Peyer's patch (tissue), 4 donors: Measurements from ENCODE around the gene ACOT7. TPM values are rescaled to one million over a fixed set of nuclear protein-coding genes. Genes with fewer than 3 reads are reported as not detected.
"Not testable (repeated sequence)": the region's sequence is repeated elsewhere in the genome, so short reads cannot be mapped to it uniquely, and the experiment has no call there.

Experiments
- DNase-seq, 3 donors: peaks; one replicate each; pipeline ENCODE4 v3.0.0-alpha.2; 2017 to 2019
- H3K27ac ChIP-seq, 4 donors: fragments of 200-600 bp; sonication (generic); one replicate each; pipeline ENCODE4 v1.5.1; 2016 to 2019
- H3K27me3 ChIP-seq, 2 donors: fragments of 200-600 bp; sonication (generic); one replicate each; pipeline ENCODE4 v1.5.1; 2019
- H3K36me3 ChIP-seq, 3 donors: fragments of 200-600 bp; sonication (generic); one replicate each; pipeline ENCODE4 v1.5.1; 2016 to 2019
- H3K4me1 ChIP-seq, 4 donors: fragments of 200-600 bp; sonication (generic); one replicate each; pipeline ENCODE4 v1.5.1; 2016 to 2019
- H3K4me3 ChIP-seq, 4 donors: fragments of 200-600 bp; sonication (generic); 1 replicate in 3 of 4; 2 replicates in 1 of 4; pipeline ENCODE4 v1.5.1; 2016 to 2019; ENCODE audit warnings: mild to moderate bottlenecking in 1 of 4
- H3K9me3 ChIP-seq, 4 donors: fragments of 200-600 bp; sonication (generic); one replicate each; pipeline ENCODE4 v1.5.1; 2016 to 2019; ENCODE audit warnings: mild to moderate bottlenecking in 1 of 4
- POLR2A ChIP-seq, 2 donors: fragments of 450-650 bp; IDR thresholded peaks; one replicate each; pipeline ENCODE4 v1.5.1; 2017; ENCODE audit warnings: antibody characterized with exemption in 2 of 2, mild to moderate bottlenecking in 2 of 2, moderate library complexity in 2 of 2
- total RNA-seq, 4 donors: library from RNA; depleted of rRNA; stranded (reverse); fragments of >200 nt; gene quantifications; one replicate each; pipeline ENCODE4 v1.1.0, GENCODE V29; 2016
- TF ChIP-seq, protein P1 (sequence below), 6 experiments: fragments of 450-650 bp in 4 of 6; fragments of 200-600 bp in 2 of 6; sonication (generic) in 1 of 6; IDR thresholded peaks; one replicate each; pipeline ENCODE4 v1.5.1; 2017 to 2019; ENCODE audit warnings: antibody characterized with exemption in 6 of 6, mild to moderate bottlenecking in 3 of 6, moderate library complexity in 1 of 6

The ACOT7 gene
- total RNA-seq, 4 donors from 2014 or later: 38.4 to 93.2 (median 67.1) TPM

GRCh38 chr1:6370006-6370405 lies 23.6 kb downstream of the ACOT7 start:
- Histone ChIP-seq H3K4me1 (no peaks in the 10 kb centered on the region), H3K36me3 (no peaks in the 10 kb centered on the region), H3K27ac (no peak overlapping the region), H3K9me3 (no peaks in the 10 kb centered on the region), H3K4me3 (no peak overlapping the region), H3K27me3 (no peaks in the 10 kb centered on the region)
- no peak for DNase-seq
- TF ChIP-seq, protein P1, sequence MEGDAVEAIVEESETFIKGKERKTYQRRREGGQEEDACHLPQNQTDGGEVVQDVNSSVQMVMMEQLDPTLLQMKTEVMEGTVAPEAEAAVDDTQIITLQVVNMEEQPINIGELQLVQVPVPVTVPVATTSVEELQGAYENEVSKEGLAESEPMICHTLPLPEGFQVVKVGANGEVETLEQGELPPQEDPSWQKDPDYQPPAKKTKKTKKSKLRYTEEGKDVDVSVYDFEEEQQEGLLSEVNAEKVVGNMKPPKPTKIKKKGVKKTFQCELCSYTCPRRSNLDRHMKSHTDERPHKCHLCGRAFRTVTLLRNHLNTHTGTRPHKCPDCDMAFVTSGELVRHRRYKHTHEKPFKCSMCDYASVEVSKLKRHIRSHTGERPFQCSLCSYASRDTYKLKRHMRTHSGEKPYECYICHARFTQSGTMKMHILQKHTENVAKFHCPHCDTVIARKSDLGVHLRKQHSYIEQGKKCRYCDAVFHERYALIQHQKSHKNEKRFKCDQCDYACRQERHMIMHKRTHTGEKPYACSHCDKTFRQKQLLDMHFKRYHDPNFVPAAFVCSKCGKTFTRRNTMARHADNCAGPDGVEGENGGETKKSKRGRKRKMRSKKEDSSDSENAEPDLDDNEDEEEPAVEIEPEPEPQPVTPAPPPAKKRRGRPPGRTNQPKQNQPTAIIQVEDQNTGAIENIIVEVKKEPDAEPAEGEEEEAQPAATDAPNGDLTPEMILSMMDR (IDR thresholded peaks at IDR 0.05): no peak
- TF ChIP-seq POLR2A (IDR thresholded peaks at IDR 0.05): no peak

DNA sequence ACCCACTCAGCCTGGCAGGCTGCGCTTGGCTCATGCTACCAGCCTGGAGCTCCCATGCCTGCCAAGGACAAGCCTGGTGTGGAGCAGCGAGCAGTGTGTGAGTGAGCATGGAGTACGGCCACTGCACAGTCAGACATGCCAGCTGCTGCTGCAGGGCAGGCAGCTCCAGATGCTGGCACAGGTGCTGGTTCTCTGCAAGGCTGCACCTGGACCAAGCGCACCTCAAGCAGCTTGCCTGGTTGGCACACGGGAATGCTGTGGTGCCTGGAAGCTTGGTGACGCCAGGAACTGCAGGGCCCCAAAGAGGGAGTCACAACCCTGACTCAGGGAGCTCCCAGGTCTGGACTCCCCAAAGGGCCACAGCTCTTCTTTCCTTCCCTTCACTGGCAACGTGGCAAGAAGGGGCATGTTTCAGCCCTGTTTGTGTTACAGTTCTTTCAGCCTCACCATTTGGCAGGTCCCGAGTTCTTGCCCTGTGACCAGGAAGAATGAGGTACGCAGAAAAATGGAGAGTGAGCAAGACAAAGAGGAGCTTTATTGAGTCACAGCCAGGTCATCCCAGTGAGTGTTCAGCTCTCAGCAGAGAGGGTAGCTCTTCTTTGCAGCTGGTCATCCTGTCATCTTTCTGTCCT lies 26.1 kb downstream of the ACOT7 start:
- TF ChIP-seq POLR2A (IDR thresholded peaks at IDR 0.05): no peak
- TF ChIP-seq, protein P1 (IDR thresholded peaks at IDR 0.05): no peak
- Histone ChIP-seq H3K4me3 (no peak overlapping the region), H3K27ac (no peak overlapping the region), H3K9me3 (no peaks in the 10 kb centered on the region), H3K27me3 (no peaks in the 10 kb centered on the region), H3K4me1 (peaks cover 0 to 12% (median 0%) of the 10 kb centered on the region in 4 donors), H3K36me3 (no peaks in the 10 kb centered on the region)
- DNase-seq: no peak

- Histone ChIP-seq H3K4me3 (no peak overlapping the region), H3K27ac (no peak overlapping the region), H3K9me3 (no peaks in the 10 kb centered on the region), H3K36me3 (no peaks in the 10 kb centered on the region), H3K4me1 (peaks cover 3 to 36% (median 8%) of the 10 kb centered on the region in 4 donors), H3K27me3 (no peaks in the 10 kb centered on the region)
- no peak for TF ChIP-seq POLR2A (IDR thresholded peaks at IDR 0.05)
- TF ChIP-seq, protein P1 (IDR thresholded peaks at IDR 0.05): no peak
- DNase-seq: peak in 1 of 3 donors; percentile 22
Measured at GRCh38 chr1:6365047-6365446, 28.5 kb downstream of the ACOT7 start.

GRCh38 chr1:6363085-6363884 lies 30.3 kb downstream of the ACOT7 start:
- H3K36me3 ChIP-seq, H3K9me3 ChIP-seq, H3K27me3 ChIP-seq, H3K4me3 ChIP-seq: not testable (repeated sequence)
- TF ChIP-seq, protein P1 (IDR thresholded peaks at IDR 0.05): peak; percentile 47 to 91 (median 80)
- peak; percentile 34 to 85 (median 64) for DNase-seq
- Histone ChIP-seq H3K4me1 (peaks cover 10 to 54% (median 23%) of the 10 kb centered on the region in 4 donors), H3K27ac (peak overlapping the region in 2 of 4 donors; percentile 76 to 92)

DNA sequence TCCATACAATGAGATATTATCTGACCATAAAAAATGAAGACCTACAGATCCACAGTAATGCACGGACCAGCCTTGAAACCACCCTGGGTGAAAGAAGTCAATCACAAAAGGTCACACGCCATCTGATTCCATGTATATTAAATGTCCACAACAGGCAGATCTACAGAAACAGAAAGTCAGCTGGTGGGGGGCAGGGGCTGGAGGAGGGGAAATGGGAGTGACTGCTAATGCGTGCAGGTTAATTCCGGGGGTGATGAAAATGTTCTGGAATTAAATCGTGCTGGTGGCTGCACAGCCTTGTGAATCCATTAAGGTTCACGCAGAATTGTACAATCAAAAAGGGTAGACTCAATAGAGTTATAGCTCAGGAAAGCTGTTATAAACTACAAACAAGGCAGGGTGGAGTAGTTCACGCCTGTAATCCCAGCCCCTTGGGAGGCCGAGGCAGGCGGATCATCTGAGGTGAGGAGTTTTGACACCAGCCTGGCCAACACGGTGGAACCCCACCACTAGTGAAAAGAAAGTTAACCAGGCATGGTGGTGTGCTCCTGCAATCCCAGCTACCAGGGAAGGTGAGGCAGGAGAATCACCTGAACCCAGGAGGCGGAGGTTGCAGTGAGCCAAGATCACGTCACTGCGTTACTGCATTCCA lies 32.3 kb downstream of the ACOT7 start:
- Histone ChIP-seq H3K27me3 (no peaks in the 10 kb centered on the region), H3K36me3 (no peaks in the 10 kb centered on the region), H3K4me3 (no peak overlapping the region), H3K9me3 (no peaks in the 10 kb centered on the region), H3K27ac (peak overlapping the region in 3 of 4 donors; percentile 76 to 92 (median 79)), H3K4me1 (peaks cover 18 to 69% (median 24%) of the 10 kb centered on the region in 4 donors)
- TF ChIP-seq POLR2A (IDR thresholded peaks at IDR 0.05): no peak
- TF ChIP-seq, protein P1 (IDR thresholded peaks at IDR 0.05): no peak
- peak in 1 of 3 donors; percentile 49 for DNase-seq
